Uterus (tissue), 4 donors: ENCODE data around the gene DNAJC6. TPM values are rescaled to one million over a fixed set of nuclear protein-coding genes. Genes with fewer than 3 reads are reported as not detected.

Experiments used
- DNase-seq, 2 donors: peaks; one replicate each; pipeline ENCODE4 v3.0.0-alpha.2; 2019 to 2020
- H3K27ac ChIP-seq, 2 donors: fragments of 200-600 bp; sonication (generic); 1 replicate in 1 of 2; 2 replicates in 1 of 2; pipeline ENCODE4 v1.5.1; 2016 to 2018
- H3K27me3 ChIP-seq, 2 donors: fragments of 200-600 bp; sonication (generic); one replicate each; pipeline ENCODE4 v1.5.1; 2018 to 2019; ENCODE audit warnings: control low read depth in 1 of 2
- H3K36me3 ChIP-seq, 2 donors: fragments of 200-600 bp; sonication (generic); one replicate each; pipeline ENCODE4 v1.5.1; 2019; ENCODE audit warnings: control low read depth in 1 of 2
- H3K4me1 ChIP-seq, 2 donors: fragments of 200-600 bp; sonication (generic); one replicate each; pipeline ENCODE4 v1.5.1; 2018 to 2019; ENCODE audit warnings: control low read depth in 1 of 2
- H3K4me3 ChIP-seq, 2 donors: fragments of 200-600 bp; sonication (generic); 1 replicate in 1 of 2; 2 replicates in 1 of 2; pipeline ENCODE4 v1.5.1; 2018 to 2019; ENCODE audit warnings: mild to moderate bottlenecking in 1 of 2
- H3K9me3 ChIP-seq, 2 donors: fragments of 200-600 bp; sonication (generic); one replicate each; pipeline ENCODE4 v1.5.1; 2019; ENCODE audit warnings: control low read depth in 1 of 2
- POLR2A ChIP-seq, 2 donors: fragments of 450-650 bp; IDR thresholded peaks; one replicate each; pipeline ENCODE4 v1.6.1; 2016; ENCODE audit warnings: antibody characterized with exemption in 2 of 2, mild to moderate bottlenecking in 1 of 2, moderate library complexity in 1 of 2
- intact Hi-C: fragments of 100-400 bp; cut with DNase I; formaldehyde crosslinking; loops from one replicate; pipeline ENCODE4 v1.15.1; 2023; ENCODE audit warnings: low total_unique reads
- total RNA-seq, 4 donors: library from RNA; depleted of rRNA in 3 of 4; stranded (reverse); fragments of >200 nt in 3 of 4; gene quantifications; one replicate each; pipeline versions ENCODE4 v1.1.0 to v1.2.4, GENCODE V29; 2014 to 2023
- TF ChIP-seq, protein P1 (sequence below), 4 experiments: fragments of 200-600 bp in 2 of 4; fragments of 450-650 bp in 2 of 4; sonication (generic) in 2 of 4; IDR thresholded peaks; one replicate each; pipeline ENCODE4 v1.5.1; 2016 to 2019; ENCODE audit warnings: antibody characterized with exemption in 4 of 4, mild to moderate bottlenecking in 2 of 4, moderate library complexity in 1 of 4
- donor health status: DM: yes; HTN: yes; CAD: no.

DNAJC6 gene
- total RNA-seq, 4 donors from 2014 or later, result 3.1 to 11.3 (median 4.2) TPM

- no peak for DNase-seq
- no peaks in the 10 kb centered on the region for H3K27me3 ChIP-seq
- H3K4me3 ChIP-seq, result peak within 1 kb of the TSS; percentile 87 to 97
- H3K36me3 ChIP-seq, result no peaks in the 10 kb centered on the region
- H3K9me3 ChIP-seq, result no peaks in the 10 kb centered on the region
- H3K4me1 ChIP-seq, result peaks cover 0 to 9% of the 10 kb centered on the region in 2 donors
- H3K27ac ChIP-seq, result peak within 1 kb of the TSS; percentile 96 to 98
- intact Hi-C loops, result no loop called here
- peak; percentile 79 to 89 for TF ChIP-seq POLR2A (IDR thresholded peaks at IDR 0.05)
- TF ChIP-seq, protein P1, sequence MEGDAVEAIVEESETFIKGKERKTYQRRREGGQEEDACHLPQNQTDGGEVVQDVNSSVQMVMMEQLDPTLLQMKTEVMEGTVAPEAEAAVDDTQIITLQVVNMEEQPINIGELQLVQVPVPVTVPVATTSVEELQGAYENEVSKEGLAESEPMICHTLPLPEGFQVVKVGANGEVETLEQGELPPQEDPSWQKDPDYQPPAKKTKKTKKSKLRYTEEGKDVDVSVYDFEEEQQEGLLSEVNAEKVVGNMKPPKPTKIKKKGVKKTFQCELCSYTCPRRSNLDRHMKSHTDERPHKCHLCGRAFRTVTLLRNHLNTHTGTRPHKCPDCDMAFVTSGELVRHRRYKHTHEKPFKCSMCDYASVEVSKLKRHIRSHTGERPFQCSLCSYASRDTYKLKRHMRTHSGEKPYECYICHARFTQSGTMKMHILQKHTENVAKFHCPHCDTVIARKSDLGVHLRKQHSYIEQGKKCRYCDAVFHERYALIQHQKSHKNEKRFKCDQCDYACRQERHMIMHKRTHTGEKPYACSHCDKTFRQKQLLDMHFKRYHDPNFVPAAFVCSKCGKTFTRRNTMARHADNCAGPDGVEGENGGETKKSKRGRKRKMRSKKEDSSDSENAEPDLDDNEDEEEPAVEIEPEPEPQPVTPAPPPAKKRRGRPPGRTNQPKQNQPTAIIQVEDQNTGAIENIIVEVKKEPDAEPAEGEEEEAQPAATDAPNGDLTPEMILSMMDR (IDR thresholded peaks at IDR 0.05), result no peak
Measured at GRCh38 chr1:65420590-65421350, 111.4 kb downstream of the DNAJC6 start, which contains the start of the genes LEPR and LEPROT. TSS of gene LEPR (plus strand) at chr1:65420668. CDS start at chr1:65565566, 144,898 bp downstream. TSS of gene LEPROT (plus strand) at chr1:65420668. CDS start at chr1:65420725, 57 bp downstream.

DNA sequence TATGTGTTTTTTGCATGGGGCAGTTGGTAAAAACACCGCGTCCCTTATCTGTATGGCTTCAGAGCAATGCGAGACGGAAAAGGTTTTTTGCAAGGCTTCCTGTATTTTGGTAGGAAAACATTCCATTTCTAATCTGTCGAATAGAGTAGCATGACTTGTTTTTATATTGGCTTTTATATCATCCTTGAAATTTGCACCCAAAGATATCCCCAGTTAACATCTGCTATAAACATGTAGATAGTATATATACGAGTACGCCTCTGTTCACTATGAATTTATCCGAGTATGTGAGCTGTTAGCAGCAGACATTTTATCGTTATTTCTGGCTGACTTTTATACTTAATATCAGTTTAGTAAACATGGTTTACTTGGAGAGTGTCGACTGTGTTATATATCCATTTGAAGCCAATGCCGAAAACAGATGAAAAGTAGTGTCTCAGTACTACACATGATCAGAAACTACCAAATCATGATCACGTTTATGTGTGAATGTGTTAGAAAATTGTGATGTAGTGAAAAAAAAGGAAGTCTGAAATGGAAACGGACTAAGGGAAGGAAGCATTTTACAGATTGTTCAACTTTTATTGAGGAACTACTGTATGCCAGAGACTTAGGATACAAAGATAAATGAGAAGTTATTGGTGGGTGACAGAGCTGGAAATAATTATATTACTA, 112.1 kb downstream of the DNAJC6 start:
- TF ChIP-seq, protein P1 (IDR thresholded peaks at IDR 0.05), result no peak
- TF ChIP-seq POLR2A (IDR thresholded peaks at IDR 0.05), result no peak
- Histone ChIP-seq H3K4me1 (peaks cover 0 to 9% of the 10 kb centered on the region in 2 donors), H3K36me3 (no peaks in the 10 kb centered on the region), H3K27ac (peak overlapping the region; percentile 96 to 98), H3K27me3 (no peaks in the 10 kb centered on the region), H3K4me3 (peak overlapping the region; percentile 87 to 97), H3K9me3 (no peaks in the 10 kb centered on the region)
- intact Hi-C loops, result no loop called here
- no peak for DNase-seq

DNA sequence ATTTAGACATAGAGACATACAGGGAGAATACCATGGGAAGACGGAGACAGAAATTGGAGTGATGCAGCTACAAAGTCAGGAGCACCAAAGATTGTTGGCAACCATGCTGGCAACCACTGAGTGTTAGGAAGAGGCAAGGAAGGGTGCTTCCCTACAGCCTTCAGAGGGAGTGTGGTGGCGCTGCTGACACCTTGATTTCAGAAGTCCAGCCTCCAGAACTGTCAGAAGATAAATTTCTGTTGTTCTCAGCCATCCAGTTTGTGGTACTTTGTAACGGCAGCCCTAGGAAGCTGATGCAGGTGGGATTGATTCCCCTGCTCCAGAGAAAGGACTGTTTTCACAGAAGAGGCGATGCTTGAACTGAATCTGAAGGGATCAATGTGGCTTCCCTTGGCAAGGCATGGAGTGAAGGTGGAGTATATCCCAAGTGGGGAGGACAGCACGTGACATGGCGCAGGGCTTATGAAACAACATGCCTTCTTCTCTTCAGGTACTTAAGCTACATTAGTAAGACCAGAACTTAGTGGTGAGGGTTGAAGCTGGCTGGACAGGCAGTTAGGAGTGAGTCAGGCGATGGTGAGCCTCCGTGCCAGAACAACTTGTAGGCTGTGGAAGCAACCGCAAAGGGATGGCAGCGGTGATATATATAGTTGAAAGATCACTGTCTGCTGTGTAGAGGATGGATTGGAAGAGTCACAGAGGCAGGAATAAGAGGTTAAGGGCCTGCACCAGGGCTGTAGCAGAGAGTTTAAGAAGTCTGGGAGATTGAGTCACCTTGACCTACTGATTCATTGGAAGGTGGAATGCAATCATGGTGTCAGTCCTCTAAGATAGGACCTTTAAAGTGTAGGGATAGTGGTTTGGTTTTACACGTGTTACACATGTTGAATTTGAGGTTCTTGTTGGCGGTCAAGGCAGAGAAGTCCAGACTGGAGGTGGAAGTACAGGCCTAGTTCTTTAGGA, 113.2 kb downstream of the DNAJC6 start:
- H3K36me3 ChIP-seq, result no peaks in the 10 kb centered on the region
- DNase-seq, result no peak
- intact Hi-C loops, result no loop called here
- no peaks in the 10 kb centered on the region for H3K9me3 ChIP-seq
- peaks cover 0 to 9% of the 10 kb centered on the region in 2 donors for H3K4me1 ChIP-seq
- TF ChIP-seq, protein P1 (IDR thresholded peaks at IDR 0.05), result no peak
- TF ChIP-seq POLR2A (IDR thresholded peaks at IDR 0.05), result no peak
- peak overlapping the region in 1 of 2 donors; percentile 87 for H3K4me3 ChIP-seq
- H3K27ac ChIP-seq, result peak overlapping the region in 1 of 2 donors; percentile 96
- no peaks in the 10 kb centered on the region for H3K27me3 ChIP-seq

GRCh38 chr1:65423884-65424572, 114.7 kb downstream of the DNAJC6 start:
- no peak for DNase-seq
- TF ChIP-seq POLR2A (IDR thresholded peaks at IDR 0.05), result no peak
- TF ChIP-seq, protein P1 (IDR thresholded peaks at IDR 0.05), result no peak
- Histone ChIP-seq H3K9me3 (no peaks in the 10 kb centered on the region), H3K4me3 (no peak overlapping the region), H3K27ac (peak overlapping the region in 1 of 2 donors; percentile 96), H3K4me1 (peaks cover 0 to 9% of the 10 kb centered on the region in 2 donors), H3K36me3 (no peaks in the 10 kb centered on the region), H3K27me3 (no peaks in the 10 kb centered on the region)
- intact Hi-C loops, result no loop called here
